Measurements from ENCODE around the gene EXOSC5.
"Not testable (repeated sequence)": the region's sequence is repeated elsewhere in the genome, so short reads cannot be mapped to it uniquely, and the experiment has no call there.

EXOSC5 gene

DNA sequence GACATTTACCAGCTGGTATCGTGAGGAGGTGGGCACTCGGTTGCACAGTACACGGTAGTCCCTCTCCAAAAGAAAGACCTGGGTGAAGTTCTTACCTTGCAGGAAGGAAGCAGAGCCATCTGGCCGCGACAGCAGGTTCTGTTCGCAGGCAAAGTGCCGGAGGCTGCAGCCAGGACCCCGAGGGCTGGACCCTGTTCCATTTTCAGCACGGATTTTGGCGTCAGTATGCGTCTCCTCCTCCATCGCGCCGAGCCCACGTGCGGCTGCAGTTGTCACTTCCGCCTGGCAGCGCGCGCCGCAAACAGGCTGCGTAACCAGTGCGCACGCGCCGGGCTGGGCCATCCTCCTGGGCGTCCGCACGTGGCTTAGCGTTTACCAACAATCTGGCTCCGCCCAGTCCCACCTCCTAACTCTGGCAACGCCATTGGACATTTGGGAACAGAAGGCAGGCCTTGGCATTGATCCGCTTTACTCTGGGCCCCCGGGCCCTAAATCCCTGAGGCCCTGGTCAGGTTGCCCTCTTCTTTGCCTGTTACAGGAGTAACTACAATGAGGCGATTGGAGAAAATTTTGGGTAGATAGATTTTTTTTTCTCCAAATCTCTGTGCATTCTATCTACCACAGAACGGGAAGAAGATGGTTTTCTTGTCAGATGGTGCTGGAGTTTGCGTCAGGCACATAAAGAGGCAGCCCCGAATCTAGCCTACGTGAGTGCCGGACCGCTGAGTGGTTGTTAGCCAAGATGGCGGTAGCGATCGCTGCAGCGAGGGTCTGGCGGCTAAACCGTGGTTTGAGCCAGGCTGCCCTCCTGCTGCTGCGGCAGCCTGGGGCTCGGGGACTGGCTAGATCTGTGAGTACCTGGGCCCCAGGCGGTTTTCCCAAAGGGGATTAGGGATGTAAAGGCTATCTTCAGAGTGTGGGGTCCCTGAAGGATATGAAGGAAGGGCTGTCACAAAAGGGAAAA, at the start of gene EXOSC5, which contains the start of gene BCKDHA:
EXOSC5 (minus strand) TSS at position 274 of the 964 bp plus-strand sequence; CDS start at position 243, 31 bp downstream.
BCKDHA (plus strand) TSS at position 733 of the 964 bp plus-strand sequence; CDS start at position 743, 10 bp downstream.
- peak; percentile 100 for DNase-seq

DNA sequence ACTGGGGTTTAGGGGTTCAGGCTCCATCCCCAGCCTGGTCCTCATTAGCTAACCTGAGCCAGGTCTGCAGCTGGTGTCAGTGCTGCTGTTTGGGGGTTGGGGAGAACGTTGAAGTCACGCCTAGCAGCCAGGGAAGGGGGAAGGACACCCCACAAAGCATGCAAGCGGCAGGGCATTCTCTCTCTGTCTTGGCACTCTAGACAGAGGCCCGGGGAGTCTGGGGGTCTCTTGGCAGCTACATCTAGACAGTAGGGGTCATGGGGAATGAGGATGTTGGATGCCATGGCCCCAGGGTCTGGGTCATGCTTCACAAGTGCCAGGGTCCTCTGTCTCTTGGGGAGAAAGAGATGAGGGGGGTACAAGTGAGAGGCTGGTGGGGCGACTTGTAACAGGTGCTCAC, 48.4 kb upstream of the EXOSC5 start:
- DNase-seq = no peak

DNA sequence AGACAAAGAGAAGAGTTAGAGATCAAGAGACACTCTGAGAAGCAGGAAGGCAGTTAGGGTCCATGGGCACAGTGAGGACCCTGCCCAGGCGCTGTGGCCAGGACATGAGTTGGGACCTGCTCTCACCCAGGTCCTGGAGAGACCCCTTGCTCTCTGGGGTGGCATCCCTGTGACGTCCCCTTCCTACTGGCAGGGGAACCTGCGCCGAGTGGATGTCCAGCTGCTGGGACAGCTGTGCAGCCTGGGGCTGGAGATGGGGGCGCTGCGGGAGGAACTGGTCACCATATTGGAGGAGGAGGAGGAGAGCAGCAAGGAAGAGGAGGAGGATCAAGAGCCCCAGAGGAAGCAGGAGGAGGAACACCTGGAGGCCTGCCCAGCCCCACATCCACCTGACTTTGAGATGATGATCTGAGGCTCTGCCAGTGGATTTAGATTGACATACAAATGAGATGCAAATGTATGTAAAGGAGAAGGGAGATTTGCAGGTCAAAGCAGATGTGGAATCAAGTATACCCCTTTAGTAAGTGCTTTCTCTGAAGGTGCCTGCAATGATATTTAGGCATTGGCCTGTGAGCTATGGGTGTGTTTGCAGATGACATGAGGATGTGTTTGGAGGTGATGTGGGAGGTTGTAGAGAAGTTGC, 46.8 kb upstream of the EXOSC5 start:
- no peak for DNase-seq

DNA sequence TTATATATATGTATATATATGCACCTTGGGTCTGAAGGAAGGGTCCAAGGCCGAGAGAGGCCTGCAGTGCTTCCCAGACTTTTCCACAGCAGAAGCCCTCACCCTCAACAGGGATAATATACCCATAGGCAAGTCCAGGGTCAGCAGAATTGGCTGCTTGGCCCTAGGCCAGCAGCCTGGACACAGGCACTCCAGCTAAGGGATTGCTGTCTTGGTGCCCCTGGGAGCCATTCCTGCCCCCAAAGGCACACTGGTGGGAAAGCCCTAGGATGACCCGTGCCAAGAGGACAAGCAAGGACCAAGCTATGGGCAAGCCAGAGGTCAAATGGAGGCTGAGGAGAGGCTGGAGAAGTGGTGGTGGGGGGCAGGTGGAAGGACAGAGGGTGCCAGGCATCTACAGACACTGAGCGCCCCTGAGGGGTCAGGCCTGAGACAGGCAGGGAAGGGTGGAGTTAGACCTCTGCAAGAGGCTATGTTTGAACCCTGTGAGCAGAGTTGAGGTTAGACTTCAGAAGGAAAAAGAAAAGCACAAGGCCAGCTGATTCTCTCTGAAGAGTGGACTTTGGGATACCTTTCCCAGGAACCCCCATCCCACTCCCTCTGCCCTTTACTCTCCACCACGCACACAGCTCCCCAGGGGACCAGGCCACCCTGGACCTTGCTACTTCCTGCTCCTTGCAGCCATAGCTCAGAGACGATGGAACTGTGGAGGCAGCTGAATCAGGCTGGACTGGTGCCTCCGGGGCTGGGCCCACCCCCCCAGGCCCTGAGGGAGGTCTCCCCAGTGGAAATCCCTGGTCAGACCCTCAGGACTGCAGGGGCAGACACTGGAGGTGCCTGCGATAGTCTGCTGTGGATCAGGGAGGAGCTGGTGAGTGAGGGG, 45.6 kb upstream of the EXOSC5 start, which contains the start of gene ERICH4:
ERICH4 (plus strand) TSS at position 684 of the 883 bp plus-strand sequence; CDS start at position 698, 14 bp downstream.
- no peak for DNase-seq

DNA sequence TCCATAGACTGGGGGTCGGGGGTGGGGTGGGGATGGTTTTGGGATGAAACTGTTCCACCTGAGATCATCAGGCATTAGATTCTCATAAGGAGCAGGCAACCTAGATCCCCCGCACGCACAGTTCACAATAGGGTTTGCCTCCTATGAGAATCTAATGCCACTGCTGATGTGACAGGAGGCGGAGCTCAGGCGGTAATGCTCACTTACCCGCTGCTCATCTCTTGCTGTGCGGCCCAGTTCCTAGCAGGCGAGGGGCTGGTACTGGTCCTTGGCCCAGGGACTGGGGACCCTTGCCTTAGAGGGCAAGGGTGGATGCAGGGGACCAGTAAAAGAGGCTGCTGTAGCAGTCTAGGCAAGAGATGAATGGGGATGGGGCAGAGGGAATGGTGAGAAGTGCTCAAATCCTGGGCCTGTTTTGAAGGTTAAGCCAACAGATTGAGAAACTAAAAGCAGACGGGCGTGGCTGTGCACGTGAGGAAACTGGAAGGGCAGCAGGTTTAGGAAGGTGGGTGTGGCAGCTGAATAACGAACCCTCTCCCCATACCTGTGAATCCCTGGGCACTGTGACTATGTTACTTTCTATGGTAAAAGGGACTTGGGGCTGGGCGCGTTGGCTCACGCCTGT, 44.3 kb upstream of the EXOSC5 start:
- no peak for DNase-seq

DNA sequence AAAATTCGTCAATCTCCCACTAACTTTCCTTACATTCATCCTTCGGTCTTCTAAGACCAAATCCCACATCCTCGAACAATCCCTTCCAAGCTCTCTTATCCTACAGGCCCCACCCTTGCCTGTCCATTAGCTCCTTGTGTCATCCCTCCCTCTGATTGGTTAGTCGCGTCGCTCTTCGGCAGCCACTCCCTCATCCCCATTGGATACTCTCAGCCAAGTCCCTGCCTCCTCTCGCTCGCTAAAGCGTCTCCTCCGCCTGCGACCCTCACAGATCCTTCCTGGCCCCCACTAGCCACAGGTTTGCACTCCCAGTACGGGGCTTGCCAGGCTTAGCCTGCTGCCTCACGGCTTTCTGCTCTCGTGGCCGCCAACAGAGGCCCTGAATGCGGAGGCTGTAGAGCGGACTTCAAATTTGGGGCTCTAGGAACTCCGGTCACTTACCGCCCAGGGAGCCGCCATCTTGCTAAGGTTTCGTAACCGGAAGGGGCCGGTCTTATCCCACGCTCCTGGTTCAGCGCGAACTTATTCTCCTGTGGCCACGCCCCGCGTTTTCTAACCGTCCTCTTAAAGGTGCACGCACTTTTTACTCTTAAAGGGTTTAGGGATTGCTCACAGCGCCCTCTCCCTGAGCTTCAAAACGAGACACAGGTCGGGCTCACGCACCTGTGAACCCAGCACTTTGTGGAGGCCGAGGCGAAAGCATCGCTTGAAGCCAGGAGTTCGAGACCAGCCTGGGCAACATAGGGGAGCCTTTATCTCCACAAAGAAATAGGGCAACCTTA, 42.5 kb upstream of the EXOSC5 start, which contains the start of gene DMAC2:
DMAC2 (minus strand) TSS at position 472 of the 782 bp plus-strand sequence; CDS start at position 459, 13 bp downstream.
- DNase-seq = peak; percentile 99

DNA sequence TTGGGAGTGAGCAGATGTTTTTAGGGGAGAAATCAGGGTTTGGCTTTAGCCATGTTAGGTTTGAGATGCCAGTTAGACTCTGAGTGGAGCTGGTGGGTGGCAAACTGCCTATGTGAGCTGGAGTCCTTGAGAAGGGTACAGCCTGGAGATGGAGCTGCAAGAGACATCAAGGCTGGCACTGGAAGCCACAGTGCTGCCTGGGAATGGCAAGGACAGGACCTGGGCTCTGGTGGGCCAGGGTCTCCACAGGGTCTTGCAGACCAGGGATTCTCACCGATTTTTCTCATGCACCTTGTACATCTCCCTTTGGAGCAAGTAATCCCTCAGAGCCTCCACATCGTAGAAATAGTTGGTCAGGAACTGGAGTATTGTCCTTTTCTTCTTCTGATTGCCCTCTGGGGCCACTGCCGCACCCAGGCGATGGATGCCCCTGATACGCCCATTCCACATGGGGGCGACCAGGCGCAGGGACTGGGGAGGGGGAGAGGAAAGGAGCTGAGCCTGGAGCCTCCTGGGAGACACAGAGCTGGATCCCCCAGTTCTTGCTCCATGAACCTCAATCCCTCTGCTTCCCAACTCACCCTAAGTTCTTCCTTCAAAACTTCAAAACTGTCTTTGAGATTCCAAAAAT, 40.9 kb upstream of the EXOSC5 start:
- no peak for DNase-seq

DNA sequence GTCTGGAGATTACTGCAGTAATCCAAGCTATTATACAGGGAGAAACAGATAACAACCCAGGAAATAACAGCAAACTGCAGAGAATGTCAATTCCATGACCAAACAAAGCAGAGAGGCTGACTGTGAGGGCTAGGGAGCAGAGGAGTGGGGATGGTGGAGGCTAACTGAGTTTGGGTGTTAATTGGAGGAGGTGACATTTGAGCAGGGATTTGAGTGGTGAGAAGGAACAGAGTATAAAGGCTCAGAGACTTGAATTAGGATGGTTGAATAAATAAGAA, 39.5 kb upstream of the EXOSC5 start:
- no peak for DNase-seq

DNA sequence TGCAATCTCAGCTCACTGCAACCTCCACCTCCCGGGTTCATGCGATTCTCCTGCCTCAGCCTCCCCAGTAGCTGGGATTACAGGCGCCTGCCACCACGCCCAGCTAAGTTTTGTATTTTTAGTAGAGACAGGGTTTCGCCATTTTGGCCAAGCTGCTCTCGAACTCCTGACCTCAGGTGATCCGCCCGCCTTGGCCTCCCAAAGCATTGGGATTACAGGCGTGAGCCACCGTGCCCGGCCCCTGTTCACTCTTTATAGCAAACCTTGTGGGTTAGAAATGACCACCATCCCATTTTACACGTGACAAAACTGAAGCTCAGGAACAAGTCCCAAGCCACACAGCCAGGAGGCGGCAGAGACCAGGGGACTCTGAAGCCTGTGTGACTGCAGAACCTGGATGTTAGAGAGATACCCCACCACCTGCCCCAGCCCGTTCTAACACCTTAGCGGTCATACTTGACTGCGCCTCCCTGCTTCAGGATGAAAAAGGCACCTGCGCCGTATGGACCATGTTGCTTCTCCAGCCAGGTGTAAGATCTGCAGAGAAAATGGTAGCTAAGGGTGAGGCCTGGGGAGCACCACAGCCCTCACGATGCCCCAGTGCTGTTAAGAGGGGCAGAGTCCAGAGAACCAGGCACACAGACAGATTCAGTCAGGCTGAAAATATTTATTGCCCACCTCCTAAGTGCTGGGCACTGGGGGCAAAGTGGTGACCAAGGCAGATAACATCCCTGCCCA, 38.9 kb upstream of the EXOSC5 start:
- DNase-seq = no peak

DNA sequence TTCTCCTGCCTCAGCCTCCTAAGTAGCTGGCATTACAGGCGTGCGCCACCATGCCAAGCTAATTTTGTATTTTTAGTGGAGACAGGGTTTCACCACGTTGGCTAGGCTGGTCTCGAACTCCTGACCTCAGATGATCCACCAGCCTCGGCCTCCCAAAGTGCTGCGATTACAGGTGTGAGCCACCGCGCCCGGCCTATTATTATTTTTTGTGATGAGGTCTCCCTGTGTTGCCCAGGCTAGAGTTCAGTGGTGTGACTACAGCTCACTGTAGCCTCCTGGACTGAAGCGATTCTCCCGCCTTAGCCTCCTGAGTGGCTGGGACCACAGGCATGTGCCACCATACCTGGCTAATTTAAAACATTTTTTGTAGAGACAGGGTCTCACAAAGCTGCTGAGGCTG, 38.2 kb upstream of the EXOSC5 start:
- not testable (repeated sequence) for DNase-seq

DNA sequence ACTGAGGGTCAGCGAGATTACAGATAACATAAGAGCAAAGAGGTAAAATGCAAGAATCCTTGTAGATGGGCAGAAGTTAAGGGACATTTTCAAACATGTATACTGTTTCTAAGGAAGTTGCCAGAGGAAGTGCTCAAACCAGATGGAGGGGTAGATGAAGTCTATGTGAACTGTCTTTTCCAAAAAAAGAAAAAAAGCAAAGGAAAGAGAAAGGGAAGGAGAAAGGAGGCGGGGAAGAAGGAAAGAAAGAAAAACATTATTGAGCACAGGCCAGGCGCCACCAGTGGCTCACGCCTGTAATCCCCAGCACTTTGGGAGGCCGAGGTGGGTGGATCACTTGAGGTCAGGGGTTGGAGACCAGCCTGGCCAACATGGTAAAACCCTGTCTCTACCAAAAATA, 37.3 kb upstream of the EXOSC5 start:
- no peak for DNase-seq

DNA sequence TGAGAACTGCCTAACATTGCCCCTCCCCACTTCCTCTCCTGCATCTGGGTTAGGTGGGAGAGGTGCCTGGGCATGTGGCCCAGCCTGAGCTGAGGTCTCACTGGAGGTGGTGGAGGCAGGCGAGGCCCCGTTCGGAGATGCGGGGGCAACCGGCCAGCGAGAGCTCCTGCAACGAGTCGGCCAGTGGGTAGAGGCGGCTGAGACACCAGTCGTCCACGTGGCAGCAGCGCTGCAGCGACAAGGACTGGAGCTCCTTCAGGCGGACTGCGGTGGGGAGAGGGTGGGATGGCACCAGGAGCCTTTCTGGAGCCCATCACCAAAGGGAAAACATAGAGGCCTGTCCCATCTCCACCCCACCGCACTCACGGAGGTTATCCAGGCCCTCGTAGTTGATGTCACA, 36.0 kb upstream of the EXOSC5 start:
- no peak for DNase-seq

DNA sequence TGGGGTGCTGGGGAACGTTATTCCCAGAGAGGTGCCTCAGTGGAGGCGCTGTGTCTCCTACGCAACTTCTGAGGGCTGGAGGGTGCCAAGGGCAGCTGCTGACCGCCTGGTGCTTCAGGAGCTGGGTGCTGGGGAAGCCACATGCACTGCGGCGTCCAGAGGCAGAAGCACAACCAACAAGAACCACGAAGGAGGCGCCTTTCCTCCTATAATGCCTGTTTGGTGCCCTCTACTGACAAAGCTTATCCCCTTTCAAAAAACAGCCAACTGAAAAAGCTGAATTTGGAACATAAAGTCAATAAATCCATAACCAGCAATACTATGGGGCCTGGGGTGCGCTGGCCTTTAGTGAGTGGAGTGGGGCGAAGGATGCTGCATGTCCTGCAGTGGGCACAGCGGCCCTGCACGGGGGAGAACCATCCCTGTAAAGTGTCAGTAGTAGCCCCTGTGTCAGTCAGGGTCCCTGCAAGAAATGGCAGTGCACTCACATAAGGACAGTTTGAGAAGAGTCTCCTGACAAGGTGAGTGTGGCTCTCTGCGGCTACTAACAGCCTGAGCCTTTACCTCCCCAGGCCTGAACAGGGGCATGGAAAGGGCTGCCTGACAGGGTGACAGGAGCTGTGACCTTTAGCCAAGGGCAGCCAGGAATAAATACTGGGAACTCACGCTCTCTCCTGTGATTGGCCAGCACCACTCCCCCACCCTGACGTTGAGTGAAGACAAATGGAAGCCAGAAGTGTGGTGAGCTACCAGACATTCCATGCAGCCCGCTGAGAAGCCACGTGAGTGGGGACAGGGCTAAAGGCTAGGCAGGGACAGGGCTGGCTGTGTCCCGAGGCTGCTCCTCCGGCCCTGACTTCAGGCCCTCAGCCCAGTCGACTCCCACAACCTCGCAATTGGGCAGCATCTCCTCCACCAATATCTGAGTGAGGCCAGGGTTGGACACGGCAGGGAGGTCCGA, 34.5 kb upstream of the EXOSC5 start:
- no peak for DNase-seq

DNA sequence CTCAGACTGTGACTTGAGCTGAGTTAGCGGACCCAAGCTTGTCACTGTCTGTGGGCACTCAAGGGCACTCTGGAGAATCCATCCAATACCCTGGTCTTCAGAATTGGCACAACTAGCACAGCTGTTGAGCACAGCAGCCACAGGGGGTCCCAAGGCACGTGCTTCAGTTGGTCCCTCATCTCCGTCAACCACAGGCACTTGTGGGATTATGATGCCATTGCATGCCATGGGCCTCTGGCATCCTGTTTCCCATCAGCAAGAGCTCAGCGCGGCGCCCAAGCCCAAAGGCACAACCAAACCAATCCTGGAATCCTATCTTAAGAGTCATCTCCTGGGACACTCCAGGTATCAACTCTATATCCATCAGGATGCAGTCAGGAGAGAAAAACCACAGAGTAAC, 33.8 kb upstream of the EXOSC5 start:
- DNase-seq = no peak

DNA sequence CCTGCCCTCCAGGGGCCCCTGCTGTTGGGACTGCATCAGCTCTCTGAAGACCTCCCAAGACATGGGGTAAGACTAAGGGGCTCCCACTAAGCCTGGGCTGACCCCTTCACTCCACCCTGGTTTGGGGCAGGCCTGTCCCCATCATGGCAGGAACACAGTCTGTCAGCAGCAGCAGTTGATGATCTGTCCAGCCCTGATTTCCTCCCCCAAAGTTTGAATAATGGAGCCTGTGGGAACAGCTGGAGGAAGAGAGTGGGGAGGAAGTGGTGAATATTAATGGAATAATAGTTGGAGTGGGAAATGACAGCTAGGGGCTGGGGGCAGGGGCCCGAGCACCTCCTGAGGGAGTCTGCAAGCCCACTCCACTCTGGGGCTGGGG, 31.3 kb upstream of the EXOSC5 start:
- DNase-seq = no peak

DNA sequence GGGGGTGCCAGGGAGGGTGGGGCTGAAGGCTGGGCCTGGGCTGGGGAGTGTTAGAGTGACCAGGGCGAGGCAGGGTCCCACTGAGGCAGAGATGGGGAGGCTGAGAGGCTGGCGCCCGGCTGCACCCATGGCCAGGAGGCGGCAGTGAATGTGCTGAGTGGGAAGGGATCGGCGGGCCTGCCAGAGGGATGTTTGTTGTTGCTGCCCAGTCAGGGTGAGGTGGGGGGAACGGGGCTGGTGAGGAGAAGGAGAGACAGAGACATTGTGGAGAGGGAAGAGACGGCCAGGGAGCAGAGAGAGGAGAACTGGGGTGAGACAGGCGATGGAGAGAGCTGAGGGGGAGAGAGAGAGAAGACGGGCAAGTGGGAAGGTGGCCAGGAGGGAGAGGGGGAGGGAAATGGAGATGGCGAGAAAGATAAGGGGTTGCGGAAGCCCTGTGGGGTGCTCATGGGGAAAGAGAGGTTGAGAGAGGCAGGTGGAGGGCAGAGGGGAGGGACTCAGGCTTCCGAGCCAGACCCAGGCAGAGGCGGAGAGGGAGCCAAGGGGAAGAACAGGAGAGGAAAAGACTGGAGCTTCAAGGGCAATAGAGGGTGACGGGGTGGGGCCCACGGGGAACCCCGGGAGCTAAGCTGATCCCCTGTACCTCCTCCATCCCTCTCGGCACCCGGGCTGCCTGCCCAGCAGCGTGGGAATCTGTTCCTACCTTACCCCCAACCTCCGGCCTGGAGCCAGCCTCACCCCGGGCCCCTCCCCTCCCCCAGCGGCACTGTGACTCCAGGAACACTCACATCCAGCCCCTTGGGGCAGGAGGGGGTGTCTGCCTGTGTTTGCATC, 30.7 kb upstream of the EXOSC5 start:
- DNase-seq = no peak

DNA sequence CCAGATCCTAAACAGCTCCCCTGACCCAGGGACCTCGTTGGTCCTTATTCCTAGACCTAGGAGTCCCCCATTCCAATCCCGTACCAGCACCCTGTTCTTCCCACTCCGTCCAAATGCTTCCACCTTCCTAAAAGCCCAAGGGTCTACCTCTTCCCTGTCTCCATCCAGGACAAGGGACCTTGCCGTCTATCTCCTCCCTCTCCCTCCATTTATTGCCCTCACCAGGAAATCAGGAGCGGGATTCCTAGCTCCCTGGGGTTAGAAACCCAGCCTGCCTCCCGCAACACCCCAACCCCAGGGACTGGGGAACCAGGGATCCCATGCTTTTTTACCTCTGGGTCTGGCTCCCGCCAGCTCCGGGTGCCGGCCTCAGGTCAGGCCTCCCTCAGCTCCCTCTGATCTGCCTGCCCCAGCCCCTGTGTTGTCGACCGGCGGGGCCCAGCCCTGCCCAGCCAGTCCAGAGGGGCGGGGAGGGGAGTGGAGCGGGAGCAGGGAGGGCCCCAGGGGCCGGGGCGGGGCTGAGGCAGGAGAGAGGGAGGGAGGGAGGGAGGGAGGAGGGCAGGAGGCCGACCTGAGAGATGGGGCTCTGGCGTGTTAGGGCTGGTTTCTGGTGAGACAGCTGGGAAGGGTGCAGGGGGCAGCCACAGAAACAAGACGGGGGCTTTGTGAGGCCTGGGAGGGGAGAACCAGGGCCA, 29.9 kb upstream of the EXOSC5 start, which contains the start of gene B3GNT8:
B3GNT8 (minus strand) TSS at position 423 of the 695 bp plus-strand sequence. CDS start 596 bp downstream, outside the sequence.
- DNase-seq = peak; percentile 13
